Astrocyte (in vitro differentiated cells and primary cell): ENCODE results near the gene GRK3.

ENCODE experiments used
- CTCF ChIP-seq: IDR thresholded peaks from 2 replicates; pipeline ENCODE4 v1.5.1; 2011; ENCODE audit warnings: low read depth, mild to moderate bottlenecking, inconsistent platforms, low read length, moderate library complexity; ENCODE audit not compliant: insufficient read depth
- EZH2 ChIP-seq: IDR thresholded peaks from 2 replicates; pipeline ENCODE4 v1.6.1; 2012; ENCODE audit warnings: mild to moderate bottlenecking, low read length, inconsistent platforms; ENCODE audit not compliant: insufficient read depth

- TF ChIP-seq CTCF (no peak), EZH2 (no peak)
Measured at GRCh38 chr22:25540908-25541660, 23.4 kb upstream of the GRK3 start.
